GM18502 (cell line): ENCODE results near the gene SFMBT1.

Experiments used
- ATAC-seq: cut with Tn5 transposase; IDR thresholded peaks from one replicate; pipeline ENCODE4 v1.9.1; 2021; ENCODE audit warnings: mild to moderate bottlenecking; ENCODE audit not compliant: unreplicated experiment, poor library complexity

SFMBT1 gene

DNA sequence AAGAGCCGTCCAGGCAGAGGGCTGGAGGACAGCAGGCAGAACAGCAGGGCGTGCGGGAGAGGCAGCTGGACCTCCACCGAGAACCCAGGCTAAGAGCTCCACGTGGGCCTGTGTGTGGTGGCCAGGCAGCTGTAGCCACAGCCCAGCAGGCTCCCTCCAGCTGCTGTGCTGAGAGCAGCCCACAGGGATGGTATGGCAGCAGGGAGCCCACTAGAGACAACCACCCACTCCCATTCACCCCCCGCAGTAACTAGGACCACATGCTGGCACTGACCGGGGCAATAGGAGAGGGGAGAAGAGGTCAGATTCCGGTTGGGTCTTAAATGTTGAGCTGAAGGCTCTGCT is 185.5 kb downstream of the SFMBT1 start:
- no peak for ATAC-seq

- no peak for ATAC-seq
Observed at GRCh38 chr3:52859686-52860423, 186.0 kb downstream of the SFMBT1 start.

- ATAC-seq, result no peak
Observed at GRCh38 chr3:52857864-52858263, 188.0 kb downstream of the SFMBT1 start.

GRCh38 chr3:52857133-52857532 is 188.7 kb downstream of the SFMBT1 start:
- no peak for ATAC-seq

GRCh38 chr3:52856666-52857065 is 189.2 kb downstream of the SFMBT1 start:
- ATAC-seq, result no peak

DNA sequence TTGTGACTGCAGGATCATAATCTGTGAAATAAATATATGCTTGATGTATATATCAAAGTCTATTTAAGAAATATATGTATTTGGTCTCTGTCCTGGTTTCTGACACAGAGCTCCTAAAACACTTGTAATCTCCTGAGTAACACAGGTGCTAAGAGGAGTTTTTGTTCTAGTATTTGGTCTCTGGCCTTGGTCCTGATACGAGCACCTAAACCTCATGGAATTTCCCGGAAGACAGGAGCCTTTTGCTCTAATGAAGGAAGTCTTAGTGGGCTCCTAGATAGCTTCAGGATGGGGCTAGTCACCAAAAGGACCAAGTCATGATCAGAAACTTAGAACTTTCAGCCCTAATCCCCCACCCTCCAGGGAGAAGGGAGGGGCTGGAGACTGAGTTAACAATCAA is 191.9 kb downstream of the SFMBT1 start:
- ATAC-seq, result no peak
